GM12878 (cell line): Measurements from ENCODE around the gene ZSCAN23. TPM values are rescaled to one million over a fixed set of nuclear protein-coding genes. Genes with fewer than 3 reads are reported as not detected.

Source experiments
- BCL3 ChIP-seq: IDR thresholded peaks from 2 replicates; pipeline ENCODE4 v1.6.1; 2011; ENCODE audit warnings: borderline replicate concordance, low read depth, mild to moderate bottlenecking, moderate library complexity, low read length; ENCODE audit not compliant: insufficient read depth, poor library complexity, severe bottlenecking
- BMI1 ChIP-seq: fragments of 450-650 bp; IDR thresholded peaks from 2 replicates; pipeline ENCODE4 v1.6.1; 2016; ENCODE audit warnings: mild to moderate bottlenecking, moderate library complexity, borderline replicate concordance
- CEBPZ ChIP-seq: fragments of 150-350 bp; IDR thresholded peaks from 2 replicates; pipeline ENCODE4 v1.6.1; 2016; ENCODE audit warnings: low read depth, low read length
- ELK1 ChIP-seq: IDR thresholded peaks from 2 replicates; pipeline ENCODE4 v1.6.1; 2012; ENCODE audit warnings: low read depth, low read length, improper control_type of control experiment
- MTA2 ChIP-seq: fragments of 450-650 bp; IDR thresholded peaks from 2 replicates; pipeline ENCODE4 v1.6.1; 2016; ENCODE audit warnings: low read depth, mild to moderate bottlenecking, moderate library complexity
- NR2F1 ChIP-seq: fragments of 450-650 bp; conservative IDR thresholded peaks from 2 replicates; pipeline ENCODE4 v1.6.1; 2017; ENCODE audit warnings: mild to moderate bottlenecking
- PML ChIP-seq: IDR thresholded peaks from 2 replicates; pipeline ENCODE4 v1.6.1; 2012; ENCODE audit warnings: low read length, inconsistent platforms
- POLR2AphosphoS5 ChIP-seq: IDR thresholded peaks from 2 replicates; pipeline ENCODE4 v1.6.1; 2011; ENCODE audit warnings: mild to moderate bottlenecking, low read length, inconsistent platforms
- RBBP5 ChIP-seq: fragments of 200-600 bp; sonication (generic); conservative IDR thresholded peaks from 2 replicates; pipeline ENCODE4 v1.6.1; 2016
- RELA ChIP-seq: fragments of 450-650 bp; IDR thresholded peaks from 2 replicates; pipeline ENCODE4 v1.8.0; 2014; ENCODE audit warnings: borderline replicate concordance; ENCODE audit not compliant: partially characterized antibody
- RUNX3 ChIP-seq: IDR thresholded peaks from 2 replicates; pipeline ENCODE4 v1.6.1; 2012; ENCODE audit warnings: low read length, inconsistent platforms
- SIN3A ChIP-seq: IDR thresholded peaks from 2 replicates; pipeline ENCODE4 v1.6.1; 2012; ENCODE audit warnings: low read depth, low read length, improper control_type of control experiment
- SKIL ChIP-seq: fragments of 450-650 bp; IDR thresholded peaks from 2 replicates; pipeline ENCODE4 v1.6.1; 2017; ENCODE audit warnings: mild to moderate bottlenecking, low read depth, inconsistent platforms; ENCODE audit not compliant: poor library complexity, severe bottlenecking
- SMARCA5 ChIP-seq: fragments of 450-650 bp; IDR thresholded peaks from 2 replicates; pipeline ENCODE4 v1.6.1; 2017; ENCODE audit warnings: mild to moderate bottlenecking
- SMC3 ChIP-seq: IDR thresholded peaks from 2 replicates; pipeline ENCODE4 v1.6.1; 2011; ENCODE audit warnings: low read length, improper control_type of control experiment, borderline replicate concordance
- SREBF1 ChIP-seq: IDR thresholded peaks from 2 replicates; pipeline ENCODE4 v1.6.1; 2012; ENCODE audit warnings: mild to moderate bottlenecking, low read length
- STAT1 ChIP-seq: fragments of 450-650 bp; conservative IDR thresholded peaks from 2 replicates; pipeline ENCODE4 v1.6.1; 2014; ENCODE audit warnings: antibody characterized with exemption, mild to moderate bottlenecking
- SUZ12 ChIP-seq: fragments of 200-600 bp; sonication (generic); IDR thresholded peaks from one replicate; pipeline ENCODE4 v1.6.1; 2018; ENCODE audit warnings: antibody characterized with exemption, mild to moderate bottlenecking; ENCODE audit not compliant: unreplicated experiment
- TARDBP ChIP-seq: IDR thresholded peaks from 2 replicates; pipeline ENCODE4 v1.6.1; 2016; ENCODE audit warnings: borderline replicate concordance
- TCF7 ChIP-seq: IDR thresholded peaks from 2 replicates; pipeline ENCODE4 v1.6.1; 2014; ENCODE audit warnings: antibody characterized with exemption, borderline replicate concordance
- WRNIP1 ChIP-seq: IDR thresholded peaks from 2 replicates; pipeline ENCODE4 v1.6.1; 2011; ENCODE audit warnings: low read depth, low read length, improper control_type of control experiment, borderline replicate concordance
- ZNF207 ChIP-seq: fragments of 450-650 bp; IDR thresholded peaks from 2 replicates; pipeline ENCODE4 v1.6.1; 2014; ENCODE audit warnings: antibody characterized with exemption, mild to moderate bottlenecking, borderline replicate concordance
- ZNF24 ChIP-seq: fragments of 450-650 bp; IDR thresholded peaks from 2 replicates; pipeline ENCODE4 v1.6.1; 2017; ENCODE audit warnings: antibody characterized with exemption, mild to moderate bottlenecking
- polyA plus RNA-seq, 11 experiments: library from polyadenylated mRNA; depleted of rRNA in 4 of 11; unstranded in 6 of 11; stranded (reverse) in 5 of 11; fragments of >200 nt; fragmentation: Nextera tagmentation in 4 of 11; fragmentation: Illumina TruSeq in 1 of 11; extraction: Ambion mirVana in 4 of 11; extraction: Trizol in 1 of 11; gene quantifications; 1 replicate in 1 of 11; 2 replicates in 10 of 11; pipeline versions ENCODE4 v1.2.1 to v1.2.3, GENCODE V29; 2011 to 2016; ENCODE audit warnings: inconsistent platforms in 2 of 11, missing spikeins in 2 of 11, low read depth in 1 of 11
- total RNA-seq, 4 experiments: library from RNA; depleted of rRNA in 3 of 4; stranded (reverse); fragments of >200 nt in 3 of 4; fragmentation: Illumina TruSeq in 1 of 4; extraction: Trizol in 1 of 4; gene quantifications; 2 replicates each; pipeline versions ENCODE4 v1.2.1 to v1.2.3, GENCODE V29; 2013 to 2021

Gene ZSCAN23
- total and polyA plus RNA-seq, 10 of the 15 experiments (the other 5 are each of a cell fraction or from before 2014, with no cell fraction given) = 0.04 to 2.3 (median 0.84) TPM

GRCh38 chr6:28383235-28384142, 59.8 kb downstream of the ZSCAN23 start (continued):
- TF ChIP-seq BMI1 (no peak), POLR2AphosphoS5 (peak; percentile 77), CEBPZ (no peak), STAT1 (no peak), SUZ12 (no peak), BCL3 (no peak), SREBF1 (no peak), PML (no peak; the same call in 1 of the 2 replicates), MTA2 (peak; percentile 72; the same call in 1 of the 2 replicates), TCF7 (no peak), NR2F1 (peak; percentile 100), ELK1 (0 out of 2 replicates have a peak, but pooled peaks have one; percentile 43), RELA (no peak), ZNF24 (no peak), RUNX3 (peak; percentile 64), SMARCA5 (no peak), ZNF207 (no peak), SKIL (peak; percentile 77), WRNIP1 (no peak), RBBP5 (no peak), SMC3 (no peak), TARDBP (no peak), SIN3A (0 out of 2 replicates have a peak, but pooled peaks have one; percentile 28)
